Endothelial cell of umbilical vein (primary cell): ENCODE results near the gene SZT2. TPM values are rescaled to one million over a fixed set of nuclear protein-coding genes. Genes with fewer than 3 reads are reported as not detected.
A peak's percentile ranks its signal among the peaks of the same experiment; 100 is the strongest.
"Not testable (repeated sequence)": the region's sequence is repeated elsewhere in the genome, so short reads cannot be mapped to it uniquely, and the experiment has no call there.

Experiments used
- BruUV-seq: library from RNA; stranded (reverse); fragments of 400-500 nt; replicated peaks from 2 replicates; lab custom pipeline; 2021; lab: Mats Ljungman, UMichigan
- CTCF ChIA-PET: fragments of 300-600, 350-600 bp; sonication (Branson Sonifier 250); formaldehyde crosslinking; loops from one replicate; lab custom pipeline; 2021; ENCODE audit warnings: antibody characterized with exemption, inconsistent platforms; lab: Charles Lee
- POLR2A ChIA-PET: fragments of 300-600, 350-600 bp; sonication (Branson Sonifier 250); formaldehyde crosslinking; loops from one replicate; lab custom pipeline; 2021; ENCODE audit warnings: antibody characterized with exemption, inconsistent platforms; lab: Charles Lee
- DNase-seq: peaks from one replicate; pipeline ENCODE4 v3.0.0-alpha.2; 2011; ENCODE audit warnings: low read depth, low spot score
- FAIRE-seq: peaks from 2 replicates; lab custom pipeline; 2011; peaks lifted over from hg19 to GRCh38; lab: Jason Lieb, UNC
- H2AFZ ChIP-seq: 2 replicates; pipeline ENCODE4 v1.6.0; 2012; ENCODE audit warnings: low read depth, low read length, control low read depth, inconsistent platforms
- H3K27ac ChIP-seq: 2 replicates; pipeline ENCODE4 v1.5.1; 2011; ENCODE audit warnings: low read depth, mild to moderate bottlenecking, control low read depth, low read length, moderate library complexity; ENCODE audit not compliant: insufficient read depth
- H3K27me3 ChIP-seq, 2 experiments: 2 replicates each; pipeline versions ENCODE4 v1.6.0 to v1.6.1; 2011; ENCODE audit warnings: low read length in 2 of 2, mixed read lengths in 1 of 2; ENCODE audit not compliant: control insufficient read depth in 2 of 2, insufficient read depth in 2 of 2
- H3K36me3 ChIP-seq, 2 experiments: 2 replicates in 1 of 2; 3 replicates in 1 of 2; pipeline ENCODE4 v1.5.1; 2011; ENCODE audit warnings: low read length in 2 of 2, mild to moderate bottlenecking in 1 of 2, moderate library complexity in 1 of 2; ENCODE audit not compliant: control insufficient read depth in 2 of 2, insufficient read depth in 2 of 2; ENCODE audit errors: extremely low read depth in 1 of 2
- H3K4me1 ChIP-seq: 3 replicates; pipeline ENCODE4 v1.5.1; 2011; ENCODE audit warnings: mild to moderate bottlenecking, low read length; ENCODE audit not compliant: control insufficient read depth, insufficient read depth; ENCODE audit errors: extremely low read depth
- H3K4me2 ChIP-seq: 2 replicates; pipeline ENCODE4 v1.6.1; 2011; ENCODE audit warnings: low read length, control low read depth, mixed read lengths; ENCODE audit not compliant: insufficient read depth
- H3K4me3 ChIP-seq, 3 experiments: fragments of 200-600 bp in 1 of 3; sonication (generic), shearing (Covaris generic) in 1 of 3; replicated peaks in 1 of 3; 2 replicates each; pipeline ENCODE4 v1.5.1; 2011 to 2016; ENCODE audit warnings: control low read depth in 3 of 3, low read length in 3 of 3, mild to moderate bottlenecking in 2 of 3, inconsistent platforms in 1 of 3, low read depth in 1 of 3, moderate library complexity in 1 of 3; ENCODE audit not compliant: insufficient read depth in 1 of 3
- H3K79me2 ChIP-seq: 2 replicates; pipeline ENCODE4 v1.6.0; 2012; ENCODE audit warnings: low read length, inconsistent platforms; ENCODE audit not compliant: control insufficient read depth, insufficient read depth
- H3K9ac ChIP-seq: replicated peaks from 2 replicates; pipeline ENCODE3; 2011; ENCODE audit warnings: low read length, control low read depth; ENCODE audit not compliant: insufficient read depth; ENCODE audit errors: extremely low read depth
- H3K9me1 ChIP-seq: replicated peaks from 3 replicates; pipeline ENCODE4 v1.6.0; 2011; ENCODE audit warnings: mild to moderate bottlenecking, low read length; ENCODE audit not compliant: control insufficient read depth, insufficient read depth; ENCODE audit errors: extremely low read depth
- H3K9me3 ChIP-seq: replicated peaks from 2 replicates; pipeline ENCODE4 v1.5.1; 2012; ENCODE audit warnings: low read length, inconsistent platforms; ENCODE audit not compliant: control insufficient read depth, insufficient read depth
- H4K20me1 ChIP-seq: replicated peaks from 2 replicates; pipeline ENCODE3; 2011; ENCODE audit warnings: mild to moderate bottlenecking, low read length; ENCODE audit not compliant: control insufficient read depth, insufficient read depth; ENCODE audit errors: extremely low read depth
- EZH2 ChIP-seq: IDR thresholded peaks from 2 replicates; pipeline ENCODE4 v1.6.1; 2012; ENCODE audit warnings: borderline replicate concordance, low read depth, mild to moderate bottlenecking, moderate library complexity, low read length, inconsistent platforms; ENCODE audit not compliant: severe bottlenecking
- FOS ChIP-seq: IDR thresholded peaks from 2 replicates; pipeline ENCODE4 v1.6.1; 2011; ENCODE audit warnings: mild to moderate bottlenecking, low read length, moderate library complexity, borderline replicate concordance; ENCODE audit not compliant: insufficient read depth
- GATA2 ChIP-seq: IDR thresholded peaks from 2 replicates; pipeline ENCODE4 v1.7.0; 2011; ENCODE audit warnings: low read depth, mild to moderate bottlenecking, moderate library complexity, mixed read lengths, low read length; ENCODE audit not compliant: insufficient read length, insufficient read depth
- JUN ChIP-seq: IDR thresholded peaks from 2 replicates; pipeline ENCODE4 v1.6.1; 2011; ENCODE audit warnings: borderline replicate concordance, low read depth; ENCODE audit not compliant: insufficient read length, insufficient read depth
- MYC ChIP-seq: IDR thresholded peaks from one replicate; pipeline ENCODE4 v1.6.1; 2011; ENCODE audit warnings: mild to moderate bottlenecking, low read depth, low read length
- POLR2A ChIP-seq: IDR thresholded peaks from 2 replicates; pipeline ENCODE4 v1.6.1; 2012; ENCODE audit warnings: low read depth, mild to moderate bottlenecking, control low read depth, low read length
- dilution Hi-C: fragments of 300-500 bp; cut with MboI; formaldehyde crosslinking; loops from one replicate; pipeline ENCODE4 v1.15.0; 2019; ENCODE audit warnings: low sequenced_read_pairs; ENCODE audit not compliant: extremely low pct_ligation_motif_present
- intact Hi-C: fragments of 100-400 bp; cut with micrococcal nuclease; formaldehyde crosslinking; loops from one replicate; pipeline ENCODE4 v1.10.0; 2022
- polyA plus RNA-seq, 4 experiments: library from polyadenylated mRNA; depleted of rRNA in 3 of 4; stranded (reverse) in 3 of 4; unstranded in 1 of 4; fragments of >200 nt; gene quantifications; 2 replicates each; pipeline versions ENCODE4 v1.2.1 to v1.2.3, GENCODE V29; 2011 to 2012; ENCODE audit warnings: missing spikeins in 1 of 4
- total RNA-seq: library from RNA; stranded (reverse); gene quantifications from 2 replicates; pipeline ENCODE4 v1.2.3, GENCODE V29; 2021
- TF ChIP-seq, protein P1 (sequence below), 2 donors: IDR thresholded peaks; 1 replicate in 1 of 2; 2 replicates in 1 of 2; pipeline ENCODE4 v1.5.1; 2011; ENCODE audit warnings: low read length in 2 of 2, mild to moderate bottlenecking in 2 of 2, moderate library complexity in 2 of 2, control low read depth in 1 of 2, inconsistent platforms in 1 of 2, low read depth in 1 of 2; ENCODE audit not compliant: insufficient read depth in 1 of 2; ENCODE audit errors: extremely low read depth in 1 of 2

The SZT2 gene
- total and polyA plus RNA-seq, 2 donors (not counting 3 experiments of a cell fraction or from before 2014, with no cell fraction given), result 11.4 to 49.9 TPM

DNA sequence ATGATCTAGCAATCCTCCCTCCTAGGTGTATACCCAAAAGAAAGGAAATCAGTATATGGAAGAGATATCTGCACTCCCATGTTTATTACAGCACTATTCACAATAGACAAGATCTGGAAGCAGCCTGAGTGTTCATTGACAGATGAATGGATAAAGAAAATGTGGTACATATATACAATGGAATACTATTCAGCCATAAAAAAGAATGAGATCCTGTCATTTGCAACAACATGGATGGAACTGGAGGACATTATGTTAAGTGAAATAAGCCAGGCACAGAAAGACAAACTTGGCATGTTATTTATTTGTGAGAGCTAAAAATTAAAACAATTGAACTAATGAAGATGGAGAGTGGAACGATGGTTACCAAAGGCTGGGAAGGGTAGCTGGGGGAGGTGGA is 23.7 kb downstream of the SZT2 start:
- H4K20me1 ChIP-seq, H3K9ac ChIP-seq, DNase-seq, H3K36me3 ChIP-seq, intact Hi-C loops, BruUV-seq, H3K4me1 ChIP-seq, H3K9me1 ChIP-seq, FAIRE-seq, H3K79me2 ChIP-seq, H3K27ac ChIP-seq, H2AFZ ChIP-seq, H3K9me3 ChIP-seq, H3K4me2 ChIP-seq, POLR2A ChIA-PET, H3K4me3 ChIP-seq, H3K27me3 ChIP-seq: not testable (repeated sequence)
- dilution Hi-C loops, result loop anchor here (25.0 kb wide), 1 partner anchor 176 kb away; no protein-coding TSS in a partner anchor
- CTCF ChIA-PET, result interaction anchor here (0.7 to 6.9 kb wide), 9 partner anchors 48 to 500 kb away, joined by 3 to 269 read pairs (median 8); no protein-coding TSS in a partner anchor

DNA sequence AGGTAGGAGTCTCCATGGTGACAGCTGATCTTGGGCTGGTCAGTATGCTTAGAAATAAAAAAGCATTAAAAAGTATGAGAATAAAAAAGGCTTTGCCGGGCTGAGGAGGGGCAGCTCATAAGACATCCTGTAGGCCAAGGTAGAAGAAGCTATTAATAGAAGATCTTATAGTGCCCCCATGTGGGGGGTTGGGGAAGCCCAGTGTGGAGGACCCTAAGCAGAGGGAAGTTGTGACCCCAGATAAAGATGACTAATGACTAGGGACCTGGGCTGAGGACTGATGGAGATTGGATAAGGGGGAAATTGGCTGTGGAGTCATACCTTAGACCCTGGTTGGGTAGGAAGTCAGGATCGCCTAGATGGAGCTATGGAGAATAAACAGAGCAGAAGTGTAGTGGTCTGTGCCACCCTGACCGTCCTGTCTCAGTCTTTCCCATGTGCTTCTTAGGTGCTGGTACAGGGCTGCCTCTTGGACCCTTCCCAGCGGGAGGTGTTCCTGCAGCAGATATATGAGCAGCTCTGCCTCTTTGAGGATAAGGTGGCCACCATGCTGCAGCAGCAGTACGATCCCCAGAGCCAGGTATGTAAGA is 25.0 kb downstream of the SZT2 start:
- Histone ChIP-seq H3K27me3 (no peaks in the 10 kb centered on the region), H3K36me3 (peaks cover 5 to 12% of the 10 kb centered on the region in 2 experiments), H3K9me3 (no peaks in the 10 kb centered on the region), H3K27ac (no peak overlapping the region), H3K4me2 (no peak overlapping the region), H3K79me2 (no peaks in the 10 kb centered on the region), H4K20me1 (no peaks in the 10 kb centered on the region), H3K9me1 (no peaks in the 10 kb centered on the region), H3K9ac (no peak overlapping the region), H2AFZ (no peak overlapping the region), H3K4me3 (no peak overlapping the region), H3K4me1 (peaks cover 7% of the 10 kb centered on the region)
- intact Hi-C loops, result loop anchor here (1.0 to 2.0 kb wide), 6 partner anchors 46 to 341 kb away; partner anchors contain the start of gene ELOVL1
- peak; percentile 86 for FAIRE-seq
- no TSS peak for BruUV-seq
- TF ChIP-seq FOS, result peak; percentile 37
- TF ChIP-seq JUN, result no peak
- TF ChIP-seq POLR2A, result no peak
- TF ChIP-seq MYC, result no peak
- no peak for TF ChIP-seq EZH2
- TF ChIP-seq GATA2, result peak; percentile 79
- TF ChIP-seq, protein P1, sequence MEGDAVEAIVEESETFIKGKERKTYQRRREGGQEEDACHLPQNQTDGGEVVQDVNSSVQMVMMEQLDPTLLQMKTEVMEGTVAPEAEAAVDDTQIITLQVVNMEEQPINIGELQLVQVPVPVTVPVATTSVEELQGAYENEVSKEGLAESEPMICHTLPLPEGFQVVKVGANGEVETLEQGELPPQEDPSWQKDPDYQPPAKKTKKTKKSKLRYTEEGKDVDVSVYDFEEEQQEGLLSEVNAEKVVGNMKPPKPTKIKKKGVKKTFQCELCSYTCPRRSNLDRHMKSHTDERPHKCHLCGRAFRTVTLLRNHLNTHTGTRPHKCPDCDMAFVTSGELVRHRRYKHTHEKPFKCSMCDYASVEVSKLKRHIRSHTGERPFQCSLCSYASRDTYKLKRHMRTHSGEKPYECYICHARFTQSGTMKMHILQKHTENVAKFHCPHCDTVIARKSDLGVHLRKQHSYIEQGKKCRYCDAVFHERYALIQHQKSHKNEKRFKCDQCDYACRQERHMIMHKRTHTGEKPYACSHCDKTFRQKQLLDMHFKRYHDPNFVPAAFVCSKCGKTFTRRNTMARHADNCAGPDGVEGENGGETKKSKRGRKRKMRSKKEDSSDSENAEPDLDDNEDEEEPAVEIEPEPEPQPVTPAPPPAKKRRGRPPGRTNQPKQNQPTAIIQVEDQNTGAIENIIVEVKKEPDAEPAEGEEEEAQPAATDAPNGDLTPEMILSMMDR (IDR thresholded peaks at IDR 0.05; ENCODE audit: extremely low read depth in 1 of 2, insufficient read depth in 1 of 2, low read depth in 1 of 2, low read length in 2 of 2), result peak; percentile 68 to 79
- dilution Hi-C loops, result loop anchor here (25.0 kb wide), 1 partner anchor 177 kb away; no protein-coding TSS in a partner anchor
- DNase-seq, result peak; percentile 81
- ChIA-PET CTCF (interaction anchor here (0.6 to 6.9 kb wide), 51 partner anchors 9 to 836 kb away, joined by 3 to 269 read pairs (median 6); partner anchors contain the start of genes CDC20, CFAP57, EBNA1BP2 and ELOVL1), POLR2A (interaction anchor here (0.5 to 1.6 kb wide), 2 partner anchors 26 to 242 kb away, joined by 3 read pairs; no protein-coding TSS in a partner anchor)
